ENCODE results near the gene FUOM.

DNA sequence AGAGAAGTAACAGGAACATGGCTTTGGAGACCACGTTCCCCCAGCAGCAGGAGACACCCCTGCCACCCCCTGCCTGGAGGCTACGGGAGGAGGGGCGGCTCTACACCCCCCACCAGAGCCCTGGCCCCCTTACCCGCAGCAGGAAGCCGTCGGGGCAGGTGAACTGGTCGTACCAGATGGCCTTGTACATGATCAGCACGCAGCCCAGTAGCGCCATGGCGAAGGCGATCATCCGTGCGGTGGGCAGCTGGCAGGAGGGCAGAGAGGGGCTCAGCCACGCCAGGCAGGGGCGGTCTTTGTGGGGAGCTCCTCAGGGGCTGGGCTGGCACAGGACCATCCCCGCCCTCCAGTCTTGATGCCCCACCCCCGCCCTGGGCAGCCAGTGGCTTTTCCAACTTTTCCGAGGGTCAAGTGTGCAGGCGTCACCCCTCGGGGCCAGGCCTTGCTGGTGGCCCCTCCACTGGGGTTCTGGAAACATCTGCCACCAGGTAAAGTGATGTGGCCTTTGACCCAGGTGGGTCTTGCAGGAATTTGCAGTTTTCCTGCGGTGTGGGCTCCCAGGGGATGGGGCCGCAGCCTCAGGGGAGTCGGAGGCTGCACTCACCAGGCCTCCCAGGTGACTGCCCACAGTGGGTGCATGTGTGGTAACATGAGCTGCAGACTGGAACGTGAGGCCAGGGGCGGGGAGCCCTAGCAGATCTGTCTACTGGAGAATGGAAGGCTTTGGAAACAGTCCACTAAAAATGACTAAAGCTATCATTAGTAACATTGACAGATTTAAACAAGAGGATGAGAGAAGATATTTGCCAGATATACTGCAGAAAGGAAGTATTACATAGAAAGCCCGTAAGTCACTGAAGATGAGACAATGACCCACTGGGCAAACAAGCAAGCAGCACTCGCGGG, 30.8 kb downstream of the FUOM start:
- TF ChIP-seq, protein P1, sequence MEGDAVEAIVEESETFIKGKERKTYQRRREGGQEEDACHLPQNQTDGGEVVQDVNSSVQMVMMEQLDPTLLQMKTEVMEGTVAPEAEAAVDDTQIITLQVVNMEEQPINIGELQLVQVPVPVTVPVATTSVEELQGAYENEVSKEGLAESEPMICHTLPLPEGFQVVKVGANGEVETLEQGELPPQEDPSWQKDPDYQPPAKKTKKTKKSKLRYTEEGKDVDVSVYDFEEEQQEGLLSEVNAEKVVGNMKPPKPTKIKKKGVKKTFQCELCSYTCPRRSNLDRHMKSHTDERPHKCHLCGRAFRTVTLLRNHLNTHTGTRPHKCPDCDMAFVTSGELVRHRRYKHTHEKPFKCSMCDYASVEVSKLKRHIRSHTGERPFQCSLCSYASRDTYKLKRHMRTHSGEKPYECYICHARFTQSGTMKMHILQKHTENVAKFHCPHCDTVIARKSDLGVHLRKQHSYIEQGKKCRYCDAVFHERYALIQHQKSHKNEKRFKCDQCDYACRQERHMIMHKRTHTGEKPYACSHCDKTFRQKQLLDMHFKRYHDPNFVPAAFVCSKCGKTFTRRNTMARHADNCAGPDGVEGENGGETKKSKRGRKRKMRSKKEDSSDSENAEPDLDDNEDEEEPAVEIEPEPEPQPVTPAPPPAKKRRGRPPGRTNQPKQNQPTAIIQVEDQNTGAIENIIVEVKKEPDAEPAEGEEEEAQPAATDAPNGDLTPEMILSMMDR (IDR thresholded peaks at IDR 0.05; ENCODE audit: control extremely low read depth in 1 of 3, insufficient read depth in 1 of 3, low read depth in 1 of 3, low read length in 3 of 3), result no peak
- TF ChIP-seq GTF2F1 (IDR thresholded peaks at IDR 0.05; ENCODE audit: borderline replicate concordance, low read depth, low read length), result no peak
- TF ChIP-seq, protein P2, sequence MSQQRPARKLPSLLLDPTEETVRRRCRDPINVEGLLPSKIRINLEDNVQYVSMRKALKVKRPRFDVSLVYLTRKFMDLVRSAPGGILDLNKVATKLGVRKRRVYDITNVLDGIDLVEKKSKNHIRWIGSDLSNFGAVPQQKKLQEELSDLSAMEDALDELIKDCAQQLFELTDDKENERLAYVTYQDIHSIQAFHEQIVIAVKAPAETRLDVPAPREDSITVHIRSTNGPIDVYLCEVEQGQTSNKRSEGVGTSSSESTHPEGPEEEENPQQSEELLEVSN (IDR thresholded peaks at IDR 0.05), result no peak
- no peak for TF ChIP-seq SAP30 (IDR thresholded peaks at IDR 0.05; ENCODE audit: insufficient read depth, insufficient replicate concordance, low read length)
- no peak for TF ChIP-seq EP300 (IDR thresholded peaks at IDR 0.05; ENCODE audit: borderline replicate concordance in 1 of 2, low read depth in 2 of 2, low read length in 2 of 2)
- TF ChIP-seq, protein P3, sequence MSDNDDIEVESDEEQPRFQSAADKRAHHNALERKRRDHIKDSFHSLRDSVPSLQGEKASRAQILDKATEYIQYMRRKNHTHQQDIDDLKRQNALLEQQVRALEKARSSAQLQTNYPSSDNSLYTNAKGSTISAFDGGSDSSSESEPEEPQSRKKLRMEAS (IDR thresholded peaks at IDR 0.05), result no peak
- TF ChIP-seq, protein P4, sequence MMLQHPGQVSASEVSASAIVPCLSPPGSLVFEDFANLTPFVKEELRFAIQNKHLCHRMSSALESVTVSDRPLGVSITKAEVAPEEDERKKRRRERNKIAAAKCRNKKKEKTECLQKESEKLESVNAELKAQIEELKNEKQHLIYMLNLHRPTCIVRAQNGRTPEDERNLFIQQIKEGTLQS (IDR thresholded peaks at IDR 0.05; ENCODE audit: insufficient read depth, low read depth, low read length), result no peak
- TF ChIP-seq RBBP5 (IDR thresholded peaks at IDR 0.05; ENCODE audit: borderline replicate concordance, low read depth, low read length), result no peak
- no peak for TF ChIP-seq EZH2 (IDR thresholded peaks at IDR 0.05; ENCODE audit: low read depth, low read length, severe bottlenecking)
- no peak for TF ChIP-seq RAD21 (IDR thresholded peaks at IDR 0.05 in 1 of 2, conservative IDR thresholded peaks at IDR 0.05 in 1 of 2; ENCODE audit: low read depth in 2 of 2, low read length in 2 of 2)
- TF ChIP-seq CEBPB (IDR thresholded peaks at IDR 0.05; ENCODE audit: low read depth, low read length), result no peak
- TF ChIP-seq TAF1 (IDR thresholded peaks at IDR 0.05; ENCODE audit: low read depth, low read length), result no peak
